ENCODE results near the gene CYP4B1.
"Not testable (repeated sequence)": the region's sequence is repeated elsewhere in the genome, so short reads cannot be mapped to it uniquely, and the experiment has no call there.

Gene CYP4B1

DNA sequence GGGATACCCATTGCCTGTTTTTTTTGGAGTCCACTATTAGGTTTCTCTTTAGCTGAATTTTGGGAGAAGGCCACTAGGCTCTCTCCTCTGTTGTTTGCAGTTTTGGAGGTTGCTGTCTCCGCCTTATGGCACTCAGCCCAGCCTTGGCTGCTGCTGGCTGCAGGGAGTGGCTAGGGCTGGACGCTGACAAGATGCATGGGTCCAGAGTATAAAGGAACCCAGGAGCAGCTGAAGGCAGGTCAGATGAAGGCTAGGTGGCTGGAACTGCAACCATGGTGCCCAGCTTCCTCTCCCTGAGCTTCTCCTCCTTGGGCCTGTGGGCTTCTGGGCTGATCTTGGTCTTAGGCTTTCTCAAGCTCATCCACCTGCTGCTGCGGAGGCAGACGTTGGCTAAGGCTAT is at the start of gene CYP4B1:
CYP4B1 (plus strand) TSS at position 237 of the 400 bp plus-strand sequence; CDS start at position 273, 36 bp downstream.
- DNase-seq, result no peak

DNA sequence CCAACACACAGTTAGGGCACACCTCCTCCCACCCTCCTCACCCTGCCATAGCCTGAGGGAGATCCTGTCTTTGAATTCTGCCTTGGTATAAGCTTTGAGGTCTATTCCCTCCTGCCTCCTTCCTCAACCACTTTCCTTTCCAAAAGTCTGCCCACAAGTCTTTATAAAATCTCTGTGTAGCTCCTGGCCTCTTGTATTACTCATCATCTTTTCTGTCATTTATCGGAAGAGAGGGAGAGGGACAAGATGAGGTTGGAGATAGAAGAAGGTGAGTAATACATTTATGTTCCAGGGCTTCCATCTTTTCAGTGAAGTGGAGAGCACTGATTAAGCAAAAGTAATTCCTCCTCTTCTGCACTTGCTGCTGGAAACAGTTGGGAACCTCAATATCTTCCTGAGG is 49.4 kb upstream of the CYP4B1 start:
- DNase-seq, result no peak

DNA sequence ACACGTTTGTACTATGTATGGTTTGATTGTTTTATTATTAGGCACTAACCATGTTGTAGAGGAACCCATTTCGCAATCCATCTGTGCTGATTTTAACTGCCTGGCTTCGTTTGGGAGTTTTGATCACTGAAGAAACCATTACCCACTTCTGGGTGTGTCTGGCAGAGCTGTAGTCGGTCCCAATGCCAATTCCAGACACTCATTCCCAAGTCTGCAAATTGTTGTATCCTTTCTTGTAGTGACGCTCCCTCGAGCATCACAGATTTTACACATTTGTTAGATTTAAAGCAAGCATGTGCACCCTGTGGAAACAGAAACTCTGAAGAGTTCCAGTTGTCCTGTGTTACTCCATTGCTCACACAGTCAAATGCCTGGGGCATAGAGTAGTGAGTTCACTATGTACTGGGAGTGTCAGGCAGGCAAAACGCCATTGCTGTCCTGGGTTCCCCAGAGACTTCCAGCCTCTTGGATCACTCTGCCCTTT is 48.9 kb upstream of the CYP4B1 start:
- DNase-seq, result no peak

DNA sequence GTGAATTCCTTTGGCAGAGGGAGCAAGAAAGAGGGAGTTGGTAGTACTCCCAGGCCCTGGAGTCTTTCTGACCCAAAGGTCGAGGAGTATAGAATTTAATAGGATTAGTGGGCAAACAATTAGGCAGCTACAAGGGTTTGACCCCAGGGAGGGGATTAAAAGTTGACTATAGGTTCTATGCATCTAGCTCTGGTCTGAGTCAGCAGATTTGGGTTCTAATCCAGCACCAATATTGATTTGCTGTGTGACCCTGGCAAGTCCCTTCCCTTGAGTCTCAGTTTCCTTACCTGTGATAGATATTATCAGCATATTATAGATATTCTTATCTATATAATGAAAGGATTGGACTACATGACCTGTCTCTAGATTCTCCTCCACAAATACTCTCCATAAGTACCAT is 44.9 kb upstream of the CYP4B1 start:
- DNase-seq, result no peak

DNA sequence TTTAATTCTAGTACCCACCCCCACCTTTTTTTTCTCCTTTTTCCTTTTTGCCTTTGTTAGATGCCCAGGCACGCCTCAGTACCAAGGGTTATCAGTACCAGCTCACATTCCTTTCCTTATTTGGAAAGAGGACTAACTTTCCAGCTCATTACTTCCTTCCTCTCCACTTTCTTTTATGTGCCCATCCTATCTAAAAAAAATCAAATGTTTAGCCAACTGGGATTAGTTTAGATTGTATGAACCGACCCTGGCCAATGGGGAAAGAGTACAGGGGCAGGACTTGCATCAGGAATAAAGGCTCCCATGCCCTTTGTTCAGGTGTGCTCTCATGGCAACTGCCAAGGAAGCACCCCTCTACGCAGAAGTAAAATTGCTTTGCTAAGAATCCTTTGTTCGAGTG is 44.1 kb upstream of the CYP4B1 start:
- DNase-seq, result not testable (repeated sequence)

DNA sequence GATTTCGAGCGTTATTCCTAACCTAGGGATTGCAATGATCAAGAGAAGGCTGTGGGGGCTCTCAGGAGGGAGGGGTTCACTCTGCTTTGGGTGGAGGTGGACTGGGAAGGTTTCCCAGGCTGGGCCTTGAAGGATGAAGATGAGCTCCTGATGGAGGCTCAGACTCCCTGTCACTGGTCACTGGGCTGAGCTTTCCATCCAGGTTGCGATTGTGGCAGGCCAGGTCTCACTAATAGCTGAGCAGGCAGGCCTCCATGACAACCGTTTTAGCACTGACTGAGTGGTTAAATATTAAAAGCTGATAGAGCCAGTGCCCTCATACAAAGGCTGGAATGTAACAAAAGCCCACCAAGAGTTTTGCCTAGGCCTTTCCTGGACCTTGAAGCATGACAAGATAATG is 43.7 kb upstream of the CYP4B1 start:
- no peak for DNase-seq

DNA sequence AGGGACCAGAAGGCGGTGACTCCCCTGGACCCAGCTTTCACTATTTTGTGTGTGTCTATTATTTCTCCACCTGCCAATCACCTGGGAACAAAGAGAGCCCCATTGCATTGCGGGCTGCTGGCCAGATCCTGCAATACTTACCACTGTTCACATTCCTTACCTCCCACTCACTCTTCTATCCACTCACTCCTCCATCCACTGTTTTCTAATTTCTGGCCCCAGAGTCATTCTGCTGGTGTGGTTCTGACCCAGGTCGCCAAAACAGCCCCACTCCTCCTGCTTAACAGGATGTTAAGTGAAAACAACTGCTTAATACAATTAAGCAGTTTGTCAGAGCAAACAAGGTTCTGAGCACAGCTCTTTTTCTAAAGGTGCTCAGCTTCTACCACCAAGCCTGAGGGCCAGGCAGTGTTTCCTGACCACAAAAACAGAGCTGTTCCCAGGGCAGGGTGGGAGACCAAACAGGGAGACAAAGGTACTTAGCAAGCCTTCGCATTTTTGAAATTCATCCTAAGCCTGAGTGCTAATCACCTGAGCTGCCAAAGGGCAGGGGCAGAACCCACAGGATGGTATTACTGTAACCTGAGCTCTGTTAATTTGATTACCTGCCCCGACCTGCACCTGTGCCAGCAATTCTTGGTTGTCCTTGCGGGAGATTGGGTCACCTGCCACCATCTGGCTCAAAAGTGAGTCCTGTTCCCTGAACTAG is 41.4 kb upstream of the CYP4B1 start:
- no peak for DNase-seq

DNA sequence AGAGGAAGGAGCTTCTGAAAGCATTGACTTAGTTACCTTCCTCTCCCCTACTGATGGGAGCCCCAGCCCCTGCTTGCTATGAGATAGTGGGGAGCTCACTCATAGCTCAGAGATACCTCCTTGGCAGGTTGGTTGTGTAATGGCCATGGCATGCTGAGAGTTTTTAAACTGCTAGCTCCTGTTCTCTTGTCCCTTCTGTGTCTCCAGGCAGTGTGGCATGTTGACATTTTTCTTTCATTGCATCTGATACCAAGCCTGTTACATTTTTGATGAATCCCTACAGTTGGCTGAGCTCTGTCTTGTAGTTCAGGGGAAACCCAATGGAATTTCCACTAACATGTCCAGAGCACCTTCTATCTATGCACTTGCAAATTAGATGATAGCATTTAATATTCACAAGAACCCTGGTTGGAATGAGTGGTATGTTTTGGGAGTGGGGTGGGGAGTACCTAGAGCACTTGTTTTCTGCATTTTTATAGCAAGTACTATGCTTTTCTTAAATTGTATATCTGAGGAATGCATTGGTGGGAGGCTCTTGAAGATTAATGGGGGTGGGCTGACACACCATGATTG is 40.8 kb upstream of the CYP4B1 start:
- no peak for DNase-seq

DNA sequence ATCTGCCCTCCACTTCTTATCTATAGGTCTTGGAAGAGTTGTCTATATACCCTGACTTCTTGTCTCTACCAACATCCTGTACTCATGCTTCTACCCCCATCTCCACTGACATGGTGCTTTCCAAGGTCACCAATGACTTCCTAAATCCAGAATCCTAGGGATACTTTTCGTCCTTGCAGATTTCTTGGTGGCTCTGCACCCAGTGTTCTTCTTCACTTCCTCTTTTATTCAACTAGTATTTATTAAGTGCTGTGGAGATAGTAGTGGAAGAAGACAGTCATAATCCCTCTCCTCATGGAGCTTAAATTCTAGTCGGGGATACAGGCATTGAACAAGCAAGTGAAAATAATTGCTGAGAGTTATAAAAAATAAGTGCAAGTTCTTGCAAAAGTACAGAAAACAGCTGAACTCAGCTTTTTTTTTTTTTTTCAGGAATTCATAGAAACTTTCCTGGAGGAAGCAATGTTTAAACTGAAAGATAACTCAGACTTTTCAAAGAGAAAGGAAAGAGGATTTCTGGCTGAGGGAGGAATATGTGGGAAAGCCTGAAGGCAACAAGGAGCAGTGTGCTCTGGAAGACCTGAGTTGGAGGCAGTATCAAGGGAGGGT is 38.2 kb upstream of the CYP4B1 start:
- no peak for DNase-seq

DNA sequence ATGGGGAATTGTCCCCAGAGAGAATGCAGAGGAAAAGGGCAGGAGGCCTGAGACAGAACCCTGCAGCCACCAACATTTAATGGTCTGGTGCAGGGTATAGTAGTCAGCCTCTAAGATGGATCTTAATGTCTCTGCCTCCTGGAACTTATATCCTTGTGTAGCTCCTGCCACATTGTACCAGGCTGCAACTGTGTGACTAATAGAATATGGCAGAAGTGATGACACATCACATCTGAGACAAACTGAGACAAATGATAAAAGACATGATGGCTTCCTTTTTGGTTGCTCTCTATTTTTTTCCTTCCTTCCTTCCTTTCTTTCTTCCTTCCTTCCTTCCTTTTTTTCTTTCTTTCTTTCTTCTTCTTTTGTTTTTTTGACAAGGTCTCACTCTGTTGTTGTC is 37.1 kb upstream of the CYP4B1 start:
- DNase-seq, result no peak

DNA sequence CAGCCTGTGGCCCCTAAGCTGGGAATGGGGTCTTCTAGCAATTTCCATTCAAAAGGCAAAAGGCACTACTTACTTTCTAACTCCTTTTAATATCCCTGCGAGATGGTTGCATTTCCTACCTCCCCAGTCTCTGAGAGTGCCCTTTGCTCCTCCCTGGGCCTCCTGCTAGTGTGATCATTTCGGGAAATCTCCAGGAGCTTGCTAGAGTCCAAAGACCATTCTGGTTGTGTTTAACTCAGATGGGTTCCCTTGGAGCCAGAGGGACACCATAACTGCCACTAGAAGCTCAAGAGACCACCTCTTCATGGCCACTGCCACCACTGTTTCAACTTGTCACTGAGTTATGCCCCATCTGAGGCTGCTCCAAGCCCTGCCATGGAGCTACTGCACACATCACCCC is 34.4 kb upstream of the CYP4B1 start:
- DNase-seq, result no peak

DNA sequence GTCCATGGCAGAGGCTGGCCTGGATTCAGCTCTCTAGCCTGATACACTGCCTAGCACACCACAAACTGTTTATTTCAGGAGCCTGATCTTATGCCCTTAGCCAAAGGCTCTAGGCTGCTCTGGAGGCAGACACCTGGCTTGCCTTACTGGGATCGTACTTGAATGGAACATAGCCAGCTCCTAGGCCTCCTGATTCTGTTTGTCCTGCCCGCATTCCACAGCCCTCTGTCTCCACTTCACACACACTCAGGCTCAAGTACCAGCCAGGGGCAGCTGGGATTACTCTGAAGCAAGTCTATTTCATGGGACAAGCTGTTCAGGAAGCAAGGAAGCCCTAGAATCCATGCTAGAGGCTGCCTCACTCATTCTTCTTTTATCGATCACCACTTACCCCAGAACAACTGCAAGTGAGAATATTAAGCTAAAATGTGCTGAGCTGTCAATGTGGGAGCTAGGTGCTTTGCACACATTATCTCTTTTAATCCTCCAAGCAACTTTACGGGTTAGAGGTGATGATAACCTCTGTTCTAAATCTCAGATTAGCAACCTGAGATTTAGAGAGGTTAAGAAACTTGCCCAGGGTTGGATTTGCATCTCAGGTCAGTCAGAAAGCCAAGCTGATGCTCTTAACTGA is 31.1 kb upstream of the CYP4B1 start:
- DNase-seq, result no peak

DNA sequence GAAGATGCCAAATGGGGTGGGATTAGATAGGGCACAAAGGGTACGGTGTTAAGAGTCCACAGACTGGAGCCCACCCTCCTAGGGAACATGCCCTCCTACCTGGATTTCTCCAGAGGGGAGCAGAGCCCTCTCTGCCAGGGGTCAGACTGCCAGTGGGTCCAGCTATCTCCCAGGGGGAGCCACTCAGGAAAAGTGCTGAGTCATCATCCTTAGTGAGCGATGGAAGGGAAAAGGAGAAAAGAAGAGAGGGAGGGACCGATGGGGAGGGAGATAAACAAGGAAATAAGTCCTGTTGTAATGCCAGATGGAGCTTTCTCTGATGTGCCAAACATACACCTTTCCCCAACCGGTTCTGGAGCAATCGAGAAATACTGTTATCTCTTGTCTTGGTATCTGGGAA is 30.4 kb upstream of the CYP4B1 start:
- no peak for DNase-seq

DNA sequence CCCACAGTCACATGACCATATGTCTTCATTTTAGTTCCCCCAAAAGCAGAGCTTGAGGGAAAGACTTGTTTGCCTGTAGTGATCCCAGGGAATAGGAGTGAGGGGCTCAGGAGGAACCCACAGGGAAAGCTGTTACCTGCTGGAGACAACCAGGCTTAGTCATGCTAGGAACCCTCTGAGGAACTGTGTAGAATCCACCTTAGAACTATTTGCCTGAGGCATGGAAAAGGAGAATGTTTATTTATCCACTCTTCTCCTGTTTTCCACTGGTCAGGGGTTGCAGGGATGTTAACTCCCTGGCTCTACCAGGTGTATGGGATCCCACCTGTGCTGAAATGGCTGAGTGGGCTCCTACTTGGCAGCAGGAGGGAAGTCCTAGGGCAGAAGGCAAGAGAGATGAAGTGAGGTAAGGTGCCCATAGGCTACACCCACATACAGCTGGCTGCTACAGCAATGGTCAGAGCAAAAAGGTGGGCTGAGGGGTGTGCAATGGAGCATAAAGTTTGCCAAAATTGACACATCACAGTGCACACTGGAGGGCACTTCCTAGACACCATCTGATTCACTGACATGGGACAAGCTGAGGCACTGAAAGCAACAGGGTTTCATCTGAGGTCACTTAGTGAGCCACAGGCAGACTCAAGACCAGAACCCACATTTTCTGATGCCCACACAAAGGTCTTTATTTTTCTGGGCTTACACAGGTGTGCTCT is 29.7 kb upstream of the CYP4B1 start:
- DNase-seq, result no peak

DNA sequence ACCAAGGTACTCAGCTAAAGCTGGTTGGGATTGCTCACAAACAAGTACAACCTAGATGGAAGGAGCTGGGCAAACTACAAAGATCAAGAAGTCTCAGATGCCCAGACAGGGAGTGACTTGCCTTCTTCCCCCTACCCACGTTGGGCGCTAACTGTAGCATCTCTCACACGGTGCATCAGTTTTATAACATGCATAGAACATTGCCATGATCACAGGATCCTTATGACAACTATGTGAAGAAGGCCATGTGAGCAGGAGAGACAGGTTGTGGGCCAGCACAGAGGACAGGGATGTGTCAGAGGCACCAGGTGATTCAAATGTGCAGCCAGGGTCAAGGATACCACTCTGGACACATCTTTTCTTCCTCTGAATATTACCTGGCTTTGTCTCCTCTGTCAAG is 28.3 kb upstream of the CYP4B1 start:
- DNase-seq, result no peak

DNA sequence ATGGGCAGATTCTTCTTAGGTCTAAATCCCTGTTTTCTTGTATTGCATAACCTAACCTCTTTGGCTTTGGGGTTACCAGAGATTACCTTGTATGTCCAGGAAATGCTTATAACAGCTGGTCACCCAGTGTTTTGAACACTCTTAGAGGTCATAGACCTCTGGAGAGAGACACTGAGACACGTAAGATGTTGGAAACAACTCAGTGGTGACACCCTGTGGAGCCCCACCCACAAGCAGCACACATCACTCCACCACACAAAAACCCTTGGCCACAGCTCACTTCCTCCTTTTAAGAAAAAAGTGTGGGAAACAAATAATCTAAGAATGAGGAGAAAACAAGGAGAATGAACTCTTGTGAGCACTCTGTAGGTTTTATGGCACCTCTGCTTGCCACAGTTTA is 26.3 kb upstream of the CYP4B1 start:
- DNase-seq, result no peak

DNA sequence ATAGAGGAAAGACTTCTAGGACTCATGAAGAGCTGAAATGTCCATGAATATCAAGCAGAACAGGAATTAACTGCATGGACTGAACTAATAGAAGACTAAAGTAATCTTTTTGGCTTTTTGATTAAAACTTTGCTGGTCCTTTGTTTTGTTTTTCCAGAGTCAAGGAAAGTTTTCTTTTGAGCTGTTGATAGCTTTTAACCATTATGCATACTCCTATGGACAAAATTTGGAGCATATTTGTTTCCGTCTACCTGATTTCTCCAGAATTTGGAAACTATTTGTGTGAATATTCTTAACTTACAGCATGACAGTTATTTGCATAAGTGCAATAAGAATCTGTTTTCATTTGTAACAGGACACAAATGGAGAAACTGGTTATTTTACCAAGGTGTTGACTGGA is 24.5 kb upstream of the CYP4B1 start:
- DNase-seq, result no peak

DNA sequence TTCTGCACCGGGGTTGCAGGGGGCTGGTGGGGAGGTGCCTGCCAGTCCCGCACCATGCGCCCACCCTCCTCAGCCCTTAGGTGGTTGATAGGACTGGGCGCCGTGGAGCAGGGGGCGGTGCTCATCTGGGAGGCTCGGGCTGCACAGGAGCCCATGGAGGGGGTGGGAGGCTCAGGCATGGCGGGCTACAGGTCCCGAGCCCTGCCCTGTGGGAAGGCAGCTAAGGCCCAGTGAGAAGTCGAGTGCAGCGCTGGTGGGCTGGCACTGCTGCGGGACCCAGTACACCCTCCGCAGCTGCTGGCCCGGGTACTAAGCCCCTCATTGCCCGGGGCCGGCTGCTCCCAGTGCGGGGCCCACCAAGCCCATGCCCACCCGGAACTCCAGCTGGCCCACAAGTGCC is 20.4 kb upstream of the CYP4B1 start:
- not testable (repeated sequence) for DNase-seq

DNA sequence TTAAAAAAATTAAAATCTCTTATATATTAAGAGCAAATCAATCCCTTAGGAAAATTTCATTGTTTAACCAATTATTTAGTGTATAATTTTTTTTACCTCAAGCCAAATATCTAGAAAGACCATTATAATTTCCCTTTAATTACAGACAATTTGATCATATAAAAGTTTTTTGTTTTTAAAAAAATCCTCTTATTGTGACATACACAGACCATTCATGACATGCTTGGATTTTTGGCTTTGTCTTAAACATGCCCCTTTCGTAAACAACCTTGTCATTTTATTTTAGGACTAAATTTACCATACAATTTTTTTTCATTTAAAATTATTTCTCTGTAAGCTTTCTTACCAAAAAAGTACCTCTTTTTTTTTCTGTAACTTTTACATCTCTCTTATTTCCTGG is 14.2 kb upstream of the CYP4B1 start:
- DNase-seq, result no peak

DNA sequence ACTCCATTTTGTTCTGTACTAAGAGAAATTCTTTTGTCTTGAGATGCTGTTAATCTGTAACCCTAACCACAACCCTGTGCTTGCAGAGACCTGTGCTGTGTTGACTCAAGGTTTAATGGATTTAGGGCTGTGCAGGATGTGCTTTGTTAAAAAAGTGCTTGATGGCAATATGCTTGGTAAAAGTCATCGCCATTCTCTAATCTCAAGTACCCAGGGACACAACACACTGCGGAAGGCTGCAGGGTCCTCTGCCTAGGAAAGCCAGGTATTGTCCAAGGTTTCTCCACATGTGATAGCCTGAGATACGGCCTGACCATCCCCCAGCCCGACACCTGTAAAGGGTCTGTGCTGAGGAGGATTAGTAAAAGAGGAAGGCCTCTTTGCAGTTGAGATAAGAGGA is 10.2 kb upstream of the CYP4B1 start:
- DNase-seq, result not testable (repeated sequence)

DNA sequence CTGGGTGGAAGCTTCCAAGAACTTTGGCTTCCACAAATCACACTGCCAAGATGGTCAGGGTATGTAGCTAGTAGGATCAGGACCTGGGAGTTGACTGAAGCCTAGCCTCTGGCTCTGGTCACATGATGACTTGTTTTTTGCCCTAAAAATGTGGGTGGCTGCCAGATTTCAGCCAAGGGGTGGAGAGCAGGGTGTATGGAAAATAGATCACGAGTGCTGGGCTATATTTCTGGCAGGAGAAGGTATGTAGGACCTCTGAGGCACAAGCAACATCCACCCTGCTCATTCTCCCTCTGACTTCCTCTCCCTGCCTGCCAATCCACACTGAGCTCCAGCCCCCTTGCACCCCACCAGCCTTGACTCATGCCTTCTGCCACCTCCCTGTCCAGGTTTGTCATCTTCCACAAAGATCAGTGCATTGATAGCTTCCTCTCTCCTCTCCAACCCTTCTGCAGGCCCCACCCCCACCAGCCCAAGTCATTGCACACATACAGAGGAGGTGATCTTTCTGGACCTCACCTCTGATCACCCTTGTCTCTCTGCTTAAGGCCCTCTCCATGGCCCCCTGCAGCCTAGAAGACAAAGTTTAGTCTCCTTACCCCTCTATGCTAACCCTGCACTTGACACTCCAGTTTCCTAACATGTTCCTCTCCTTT is 8.3 kb upstream of the CYP4B1 start:
- no peak for DNase-seq

DNA sequence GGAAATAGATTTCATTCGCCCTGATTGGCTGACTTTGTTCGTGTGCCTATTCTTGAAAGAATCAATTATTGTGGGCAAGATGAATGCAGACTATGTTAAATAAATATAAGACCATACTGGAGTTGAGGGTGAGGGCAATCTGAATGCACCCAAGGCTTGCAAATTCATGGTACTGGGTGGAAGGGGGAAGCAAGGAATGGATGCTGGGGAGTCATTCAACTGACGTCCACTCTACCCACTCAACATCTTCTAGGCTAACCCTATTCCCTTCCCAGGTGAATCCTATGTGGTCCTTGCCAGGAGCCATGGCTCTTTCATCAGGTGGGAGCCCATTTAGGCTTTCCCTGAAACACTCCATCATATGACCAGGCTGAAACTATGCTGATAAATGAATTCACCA is 5.7 kb upstream of the CYP4B1 start:
- DNase-seq, result no peak
